Glutamatergic neuron (in vitro differentiated cells): ENCODE data around the gene GIPR. TPM values are rescaled to one million over a fixed set of nuclear protein-coding genes. Genes with fewer than 3 reads are reported as not detected.

Experiments used
- DNase-seq: peaks from one replicate; pipeline ENCODE4 v3.0.0; 2022
- H3K27ac Mint-ChIP-seq: one replicate; pipeline ENCODE4 v1.8.0; 2020; ENCODE audit warnings: mild to moderate bottlenecking, mixed read lengths, inconsistent platforms; ENCODE audit not compliant: unreplicated experiment
- H3K27me3 Mint-ChIP-seq: one replicate; pipeline ENCODE4 v1.8.0; 2020; ENCODE audit warnings: mild to moderate bottlenecking, moderate library complexity, mixed read lengths, inconsistent platforms; ENCODE audit not compliant: unreplicated experiment
- H3K36me3 Mint-ChIP-seq: one replicate; pipeline ENCODE4 v1.8.0; 2020; ENCODE audit warnings: mild to moderate bottlenecking, mixed read lengths, inconsistent platforms; ENCODE audit not compliant: unreplicated experiment
- H3K4me1 Mint-ChIP-seq: one replicate; pipeline ENCODE4 v1.8.0; 2020; ENCODE audit warnings: mild to moderate bottlenecking, low read depth, mixed read lengths, inconsistent platforms; ENCODE audit not compliant: unreplicated experiment
- H3K4me3 Mint-ChIP-seq: one replicate; pipeline ENCODE4 v1.8.0; 2020; ENCODE audit warnings: mild to moderate bottlenecking, mixed read lengths, inconsistent platforms; ENCODE audit not compliant: unreplicated experiment
- H3K9me3 Mint-ChIP-seq: one replicate; pipeline ENCODE4 v1.8.0; 2020; ENCODE audit warnings: mild to moderate bottlenecking, moderate library complexity, mixed read lengths, inconsistent platforms; ENCODE audit not compliant: unreplicated experiment
- total RNA-seq: library from RNA; stranded (reverse); fragmentation: NEBNext Ultra II Directional; extraction: Animal tissue kit (Norgen Biotek cat#: 25700); gene quantifications from one replicate; pipeline ENCODE4 v1.2.1, GENCODE V29; 2021; ENCODE audit not compliant: unreplicated experiment
- TF ChIP-seq, protein P1 (sequence below): fragments of 200-600 bp; sonication (generic); IDR thresholded peaks from one replicate; pipeline ENCODE4 v1.5.0; 2021; ENCODE audit not compliant: partially characterized antibody, unreplicated experiment

Gene GIPR
- total RNA-seq, 1 donor from 2014 or later, result 36.4 TPM

DNA sequence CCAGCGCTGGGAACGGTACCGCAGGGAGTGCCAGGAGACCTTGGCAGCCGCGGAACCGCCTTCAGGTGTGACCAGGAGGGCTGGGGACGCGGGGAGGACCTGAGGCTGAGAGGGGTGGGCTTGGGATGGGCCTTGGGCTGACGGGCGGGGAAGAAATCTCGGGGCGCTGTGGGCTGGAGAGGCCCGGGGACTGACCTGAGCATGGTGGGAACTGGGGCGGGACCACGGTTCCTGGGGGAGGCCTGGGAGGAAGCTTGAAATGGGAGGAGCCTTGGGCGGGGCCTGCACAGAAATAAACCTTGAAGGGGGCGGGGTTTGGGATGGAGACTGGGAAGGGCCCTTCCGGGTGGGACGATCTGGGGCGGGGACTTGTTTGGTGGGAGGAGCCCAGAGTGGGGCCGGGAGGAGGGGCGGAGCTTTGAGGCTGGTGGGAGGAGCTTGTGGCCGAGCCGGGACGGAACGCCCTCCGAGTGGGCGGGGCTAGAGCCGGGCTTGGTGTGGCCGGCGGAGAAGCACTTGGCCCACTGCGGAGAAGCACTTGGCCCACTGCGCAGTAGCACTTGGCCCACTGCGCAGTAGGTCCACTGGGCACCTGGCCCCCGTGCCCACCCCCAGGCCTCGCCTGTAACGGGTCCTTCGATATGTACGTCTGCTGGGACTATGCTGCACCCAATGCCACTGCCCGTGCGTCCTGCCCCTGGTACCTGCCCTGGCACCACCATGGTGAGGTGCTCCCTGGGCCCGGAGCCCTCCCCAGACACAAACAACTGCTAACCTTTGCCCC, 2.8 kb downstream of the GIPR start:
- H3K27ac Mint-ChIP-seq, result no peak overlapping the region
- H3K36me3 Mint-ChIP-seq, result no peaks in the 10 kb centered on the region

DNA sequence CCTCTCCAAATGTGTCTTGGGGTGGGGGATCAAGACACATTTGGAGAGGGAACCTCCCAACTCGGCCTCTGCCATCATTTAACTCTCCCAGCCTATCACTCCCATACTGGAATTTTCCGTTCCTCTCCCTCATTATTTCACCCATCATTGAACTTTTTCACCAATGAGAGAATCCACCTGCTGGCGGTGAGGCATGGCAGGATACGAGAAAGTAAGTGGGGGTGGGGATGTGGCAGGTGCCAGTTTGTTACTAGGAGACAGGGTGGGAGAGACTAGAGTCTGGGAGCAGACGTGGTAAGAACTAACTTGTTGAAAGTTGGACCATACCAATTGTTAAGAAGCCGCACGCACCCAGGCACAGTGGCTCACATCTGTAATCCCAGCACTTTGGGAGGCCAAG, 6.9 kb downstream of the GIPR start:
- Mint-ChIP-seq H3K27ac (no peak overlapping the region), H3K4me3 (no peak overlapping the region), H3K9me3 (peaks cover 5% of the 10 kb centered on the region), H3K36me3 (no peaks in the 10 kb centered on the region), H3K27me3 (peaks cover 16% of the 10 kb centered on the region), H3K4me1 (no peaks in the 10 kb centered on the region)
- no peak for DNase-seq
- TF ChIP-seq, protein P1, sequence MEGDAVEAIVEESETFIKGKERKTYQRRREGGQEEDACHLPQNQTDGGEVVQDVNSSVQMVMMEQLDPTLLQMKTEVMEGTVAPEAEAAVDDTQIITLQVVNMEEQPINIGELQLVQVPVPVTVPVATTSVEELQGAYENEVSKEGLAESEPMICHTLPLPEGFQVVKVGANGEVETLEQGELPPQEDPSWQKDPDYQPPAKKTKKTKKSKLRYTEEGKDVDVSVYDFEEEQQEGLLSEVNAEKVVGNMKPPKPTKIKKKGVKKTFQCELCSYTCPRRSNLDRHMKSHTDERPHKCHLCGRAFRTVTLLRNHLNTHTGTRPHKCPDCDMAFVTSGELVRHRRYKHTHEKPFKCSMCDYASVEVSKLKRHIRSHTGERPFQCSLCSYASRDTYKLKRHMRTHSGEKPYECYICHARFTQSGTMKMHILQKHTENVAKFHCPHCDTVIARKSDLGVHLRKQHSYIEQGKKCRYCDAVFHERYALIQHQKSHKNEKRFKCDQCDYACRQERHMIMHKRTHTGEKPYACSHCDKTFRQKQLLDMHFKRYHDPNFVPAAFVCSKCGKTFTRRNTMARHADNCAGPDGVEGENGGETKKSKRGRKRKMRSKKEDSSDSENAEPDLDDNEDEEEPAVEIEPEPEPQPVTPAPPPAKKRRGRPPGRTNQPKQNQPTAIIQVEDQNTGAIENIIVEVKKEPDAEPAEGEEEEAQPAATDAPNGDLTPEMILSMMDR, result no peak

More for the DNA sequence above, 2.8 kb downstream of the GIPR start:
- H3K4me1 Mint-ChIP-seq, result peaks cover 10% of the 10 kb centered on the region
- DNase-seq, result peak; percentile 84
- TF ChIP-seq, protein P1, result no peak
- peak overlapping the region; percentile 69 for H3K4me3 Mint-ChIP-seq
- peaks cover 17% of the 10 kb centered on the region for H3K27me3 Mint-ChIP-seq
- peaks cover 10% of the 10 kb centered on the region for H3K9me3 Mint-ChIP-seq

DNA sequence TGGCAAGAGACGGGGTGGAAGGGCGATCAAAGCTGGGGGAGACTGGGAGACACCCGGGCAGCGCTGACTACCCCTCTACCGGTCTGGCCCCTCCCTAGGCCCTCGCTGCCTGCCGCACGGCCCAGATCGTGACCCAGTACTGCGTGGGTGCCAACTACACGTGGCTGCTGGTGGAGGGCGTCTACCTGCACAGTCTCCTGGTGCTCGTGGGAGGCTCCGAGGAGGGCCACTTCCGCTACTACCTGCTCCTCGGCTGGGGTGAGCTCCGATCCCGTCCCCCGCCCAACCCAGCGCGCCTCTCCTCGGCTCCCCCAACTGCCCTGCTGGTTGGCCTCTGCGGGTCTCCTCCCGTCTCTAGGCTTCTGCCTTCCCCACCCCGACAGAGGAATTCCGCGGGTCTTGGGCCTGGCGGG, 8.8 kb downstream of the GIPR start:
- TF ChIP-seq, protein P1, result no peak
- Mint-ChIP-seq H3K36me3 (no peaks in the 10 kb centered on the region), H3K4me3 (peak overlapping the region; percentile 71), H3K9me3 (peaks cover 5% of the 10 kb centered on the region), H3K27me3 (peaks cover 12% of the 10 kb centered on the region), H3K27ac (no peak overlapping the region), H3K4me1 (no peaks in the 10 kb centered on the region)
- no peak for DNase-seq

DNA sequence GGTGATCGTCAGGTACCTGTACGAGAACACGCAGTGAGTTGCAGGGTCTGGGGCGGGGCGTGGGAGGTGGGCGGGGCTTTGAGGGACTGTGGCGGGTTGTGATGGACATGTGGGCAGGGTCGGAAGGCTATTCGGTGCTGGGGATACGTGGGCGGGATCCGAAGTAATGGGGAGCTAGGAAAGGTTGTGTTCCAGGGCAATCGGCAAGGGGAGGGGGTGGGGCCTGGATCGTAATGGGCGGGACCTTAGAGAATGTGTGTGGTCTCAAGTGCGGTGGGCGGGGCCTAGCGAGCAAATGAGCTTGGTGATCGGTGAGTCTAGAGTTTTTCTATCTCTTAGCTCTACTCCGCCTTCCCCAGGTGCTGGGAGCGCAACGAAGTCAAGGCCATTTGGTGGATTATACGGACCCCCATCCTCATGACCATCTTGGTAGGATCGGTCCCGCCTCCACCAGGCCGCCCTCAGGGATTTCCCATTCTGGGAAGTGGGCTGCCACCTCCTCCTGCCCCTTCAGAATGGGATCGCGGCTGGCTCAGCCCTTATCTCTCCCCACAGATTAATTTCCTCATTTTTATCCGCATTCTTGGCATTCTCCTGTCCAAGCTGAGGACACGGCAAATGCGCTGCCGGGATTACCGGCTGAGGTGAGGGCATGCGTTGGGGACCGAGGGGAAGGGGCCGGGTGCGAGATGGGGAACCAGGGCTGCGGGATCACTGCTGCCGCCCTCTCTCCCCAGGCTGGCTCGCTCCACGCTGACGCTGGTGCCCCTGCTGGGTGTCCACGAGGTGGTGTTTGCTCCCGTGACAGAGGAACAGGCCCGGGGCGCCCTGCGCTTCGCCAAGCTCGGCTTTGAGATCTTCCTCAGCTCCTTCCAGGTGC, 9.6 kb downstream of the GIPR start:
- Mint-ChIP-seq H3K27me3 (peaks cover 12% of the 10 kb centered on the region), H3K9me3 (peaks cover 4% of the 10 kb centered on the region)

More for the DNA sequence above, 9.6 kb downstream of the GIPR start:
- TF ChIP-seq, protein P1, result no peak
- H3K4me3 Mint-ChIP-seq, result peak overlapping the region; percentile 75
- no peaks in the 10 kb centered on the region for H3K4me1 Mint-ChIP-seq
- no peaks in the 10 kb centered on the region for H3K36me3 Mint-ChIP-seq
- no peak overlapping the region for H3K27ac Mint-ChIP-seq
- peak; percentile 82 for DNase-seq
